CD4-positive, alpha-beta T cell (primary cell): ENCODE measurements around the gene HDAC4. TPM values are rescaled to one million over a fixed set of nuclear protein-coding genes. Genes with fewer than 3 reads are reported as not detected.
A peak's percentile ranks its signal among the peaks of the same experiment; 100 is the strongest.

Source experiments
- ATAC-seq: fragments of 200-7000 bp; cut with Tn5 transposase; one replicate; pipeline ENCODE4 v1.10.0; 2022; ENCODE audit warnings: mild to moderate bottlenecking; ENCODE audit not compliant: poor library complexity
- CTCF ChIA-PET: fragments of 350-600 bp; sonication (Branson Sonifier 250); formaldehyde crosslinking; loops from one replicate; lab custom pipeline; 2021; ENCODE audit warnings: antibody characterized with exemption, inconsistent platforms; lab: Charles Lee
- POLR2A ChIA-PET: fragments of 350-600 bp; sonication (Branson Sonifier 250); formaldehyde crosslinking; loops from one replicate; lab custom pipeline; 2021; ENCODE audit warnings: antibody characterized with exemption, inconsistent platforms; lab: Charles Lee
- DNase-seq, 14 experiments: peaks; one replicate each; pipeline ENCODE4 v3.0.0-alpha.2; 2013 to 2020; ENCODE audit warnings: mixed read lengths in 2 of 14
- H3K27ac ChIP-seq, 2 donors: one replicate each; pipeline versions ENCODE4 v1.5.1 to v1.7.0; 2013; ENCODE audit warnings: low read length in 2 of 2, low read depth in 1 of 2, mild to moderate bottlenecking in 1 of 2
- H3K27me3 ChIP-seq, 2 experiments: 1 replicate in 1 of 2; 2 replicates in 1 of 2; pipeline versions ENCODE4 v1.6.1 to v1.7.0; 2013; ENCODE audit warnings: low read length in 2 of 2, control low read depth in 1 of 2, mild to moderate bottlenecking in 1 of 2, moderate library complexity in 1 of 2; ENCODE audit not compliant: insufficient read depth in 2 of 2, control insufficient read depth in 1 of 2
- H3K36me3 ChIP-seq: one replicate; pipeline ENCODE4 v1.6.1; 2013; ENCODE audit warnings: low read length, control low read depth; ENCODE audit not compliant: insufficient read depth
- H3K4me1 ChIP-seq: one replicate; pipeline ENCODE4 v1.6.1; 2013; ENCODE audit warnings: low read length, control low read depth; ENCODE audit not compliant: insufficient read depth
- H3K4me3 ChIP-seq: one replicate; pipeline ENCODE4 v1.5.1; 2013; ENCODE audit warnings: mild to moderate bottlenecking, low read length, moderate library complexity
- H3K9me3 ChIP-seq, 2 experiments: 1 replicate in 1 of 2; 2 replicates in 1 of 2; pipeline versions ENCODE4 v1.6.1 to v1.7.0; 2013; ENCODE audit warnings: low read length in 2 of 2, mild to moderate bottlenecking in 2 of 2, control low read depth in 1 of 2, moderate library complexity in 1 of 2; ENCODE audit not compliant: control insufficient read depth in 1 of 2, insufficient read depth in 1 of 2
- H3K27ac Mint-ChIP-seq: one replicate; pipeline ENCODE4 v1.8.0; 2020; ENCODE audit warnings: mixed read lengths
- H3K27me3 Mint-ChIP-seq: one replicate; pipeline ENCODE4 v1.8.0; 2021; ENCODE audit warnings: mixed read lengths
- H3K36me3 Mint-ChIP-seq: one replicate; pipeline ENCODE4 v1.8.0; 2021; ENCODE audit warnings: low read depth, mixed read lengths
- H3K4me1 Mint-ChIP-seq: one replicate; pipeline ENCODE4 v1.8.0; 2021; ENCODE audit warnings: low read depth, mixed read lengths
- H3K4me3 Mint-ChIP-seq: one replicate; pipeline ENCODE4 v1.8.0; 2020; ENCODE audit warnings: mild to moderate bottlenecking, mixed read lengths
- H3K9me3 Mint-ChIP-seq: one replicate; pipeline ENCODE4 v1.8.0; 2020; ENCODE audit warnings: mixed read lengths
- intact Hi-C, 2 experiments: fragments of 100-400 bp; cut with DNase I in 1 of 2; cut with micrococcal nuclease in 1 of 2; formaldehyde crosslinking; loops; one replicate each; pipeline versions ENCODE4 v1.15.1 to v1.9.0; 2023 to 2025; cut with DNase I, micrococcal nuclease
- total RNA-seq, 174 experiments: library from RNA in 2 of 174; stranded (reverse) in 2 of 174; gene quantifications; one replicate each; pipeline ENCODE4 v1.2.3 and lab custom pipeline; 2021 to 2026
- TF ChIP-seq, protein P1 (sequence below): fragments of 200-600 bp; IDR thresholded peaks from one replicate; pipeline ENCODE4 v1.8.0; 2022; ENCODE audit warnings: antibody characterized with exemption, mild to moderate bottlenecking

Gene HDAC4
- total RNA-seq, 2 experiments from 2014 or later: 45.3 to 49.2 TPM

DNA sequence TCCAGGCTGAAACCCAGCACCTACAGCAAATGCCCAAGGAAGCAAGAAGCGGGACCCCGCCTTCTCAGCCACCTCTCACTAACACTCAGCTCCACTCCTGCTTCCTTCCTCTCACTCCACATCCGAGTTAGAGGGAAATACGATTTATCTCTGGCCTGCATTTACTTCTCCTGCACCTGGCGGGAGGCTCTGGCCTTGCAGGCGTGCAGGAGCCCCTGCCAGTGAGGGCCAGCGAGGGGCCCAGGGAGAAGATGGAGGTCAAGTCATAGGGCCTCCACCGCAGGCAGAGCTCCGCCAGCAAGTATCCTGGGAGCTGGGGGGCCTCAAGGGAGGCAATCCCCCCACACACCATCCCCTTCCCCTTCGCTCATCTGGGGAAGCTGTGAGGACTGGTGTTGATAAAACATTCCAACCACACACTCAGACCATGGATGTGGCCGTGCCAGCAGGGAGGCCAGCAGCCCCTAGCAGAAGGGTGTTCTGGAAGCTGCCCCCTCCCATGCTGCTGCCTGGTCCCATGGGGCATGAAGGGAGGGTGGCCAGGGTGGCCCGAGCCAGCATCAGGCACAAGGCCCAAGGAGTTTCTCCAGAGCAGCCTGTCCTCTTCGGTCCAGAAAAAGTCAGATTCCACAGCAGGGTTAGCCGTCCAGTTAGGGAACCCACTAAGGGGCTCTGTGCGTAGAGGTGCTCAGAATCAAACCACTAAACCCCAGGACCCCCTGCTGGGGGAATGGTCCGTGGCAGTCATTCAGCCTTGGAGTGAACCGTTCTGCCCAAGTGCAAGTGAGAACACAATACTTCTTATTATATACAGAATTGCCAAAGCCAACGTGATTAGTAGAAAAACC lies 91.2 kb downstream of the HDAC4 start:
- TF ChIP-seq, protein P1, sequence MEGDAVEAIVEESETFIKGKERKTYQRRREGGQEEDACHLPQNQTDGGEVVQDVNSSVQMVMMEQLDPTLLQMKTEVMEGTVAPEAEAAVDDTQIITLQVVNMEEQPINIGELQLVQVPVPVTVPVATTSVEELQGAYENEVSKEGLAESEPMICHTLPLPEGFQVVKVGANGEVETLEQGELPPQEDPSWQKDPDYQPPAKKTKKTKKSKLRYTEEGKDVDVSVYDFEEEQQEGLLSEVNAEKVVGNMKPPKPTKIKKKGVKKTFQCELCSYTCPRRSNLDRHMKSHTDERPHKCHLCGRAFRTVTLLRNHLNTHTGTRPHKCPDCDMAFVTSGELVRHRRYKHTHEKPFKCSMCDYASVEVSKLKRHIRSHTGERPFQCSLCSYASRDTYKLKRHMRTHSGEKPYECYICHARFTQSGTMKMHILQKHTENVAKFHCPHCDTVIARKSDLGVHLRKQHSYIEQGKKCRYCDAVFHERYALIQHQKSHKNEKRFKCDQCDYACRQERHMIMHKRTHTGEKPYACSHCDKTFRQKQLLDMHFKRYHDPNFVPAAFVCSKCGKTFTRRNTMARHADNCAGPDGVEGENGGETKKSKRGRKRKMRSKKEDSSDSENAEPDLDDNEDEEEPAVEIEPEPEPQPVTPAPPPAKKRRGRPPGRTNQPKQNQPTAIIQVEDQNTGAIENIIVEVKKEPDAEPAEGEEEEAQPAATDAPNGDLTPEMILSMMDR: no peak
- Mint-ChIP-seq H3K27me3 (no peaks in the 10 kb centered on the region), H3K9me3 (no peaks in the 10 kb centered on the region), H3K4me1 (peaks cover 4% of the 10 kb centered on the region), H3K36me3 (no peaks in the 10 kb centered on the region), H3K27ac (no peak overlapping the region), H3K4me3 (no peak overlapping the region)
- Histone ChIP-seq H3K27me3 (no peaks in the 10 kb centered on the region), H3K4me3 (no peak overlapping the region), H3K27ac (no peak overlapping the region), H3K9me3 (no peaks in the 10 kb centered on the region), H3K36me3 (no peaks in the 10 kb centered on the region), H3K4me1 (peaks cover 9% of the 10 kb centered on the region)
- intact Hi-C loops: no loop called here
- POLR2A ChIA-PET: no interaction called here
- DNase-seq: peak in 1 of 14 experiments; percentile 16
- no peak for ATAC-seq
- CTCF ChIA-PET: no interaction called here

DNA sequence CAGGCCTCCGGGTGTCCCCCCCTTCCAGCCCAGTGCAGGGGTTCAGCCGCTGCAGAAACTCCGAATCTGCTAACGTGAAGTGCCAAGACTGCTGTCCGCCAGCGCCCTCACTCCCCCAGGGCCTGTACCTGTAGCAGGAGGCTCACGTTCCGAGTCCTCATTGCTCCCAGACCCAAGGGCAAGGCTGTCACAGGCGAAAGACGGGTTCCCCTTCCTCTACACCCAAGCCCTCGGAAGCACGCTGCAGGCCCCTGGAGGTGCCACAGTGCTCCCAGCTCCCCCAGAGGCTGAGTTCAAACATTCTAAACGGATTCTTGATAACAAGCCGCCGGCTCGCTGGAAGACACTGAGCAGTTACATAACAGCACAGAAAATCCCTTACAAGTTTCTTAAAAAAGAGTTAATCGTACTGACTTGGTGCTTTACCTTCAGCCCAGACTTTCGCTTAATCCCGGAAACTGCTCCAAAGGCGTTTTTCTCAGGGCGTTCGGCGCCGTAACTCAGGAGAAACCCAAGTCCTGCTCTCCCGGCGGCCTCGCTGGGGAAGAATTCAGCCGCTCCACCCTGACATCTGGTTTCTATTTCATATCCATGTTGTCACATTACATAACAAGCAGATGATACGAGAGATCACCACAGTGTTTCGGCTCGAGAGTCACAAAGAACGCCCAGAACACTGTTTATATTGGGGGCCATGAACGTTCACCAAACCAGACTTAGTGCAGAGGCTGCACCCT lies 92.0 kb downstream of the HDAC4 start:
- intact Hi-C loops: no loop called here
- H3K9me3 ChIP-seq: no peaks in the 10 kb centered on the region
- H3K27me3 Mint-ChIP-seq: no peaks in the 10 kb centered on the region
- POLR2A ChIA-PET: interaction anchor here (1.3 kb wide), 1 partner anchor 41 kb away, joined by 5 read pairs; no protein-coding TSS in a partner anchor
- no peaks in the 10 kb centered on the region for H3K36me3 ChIP-seq
- no peaks in the 10 kb centered on the region for H3K9me3 Mint-ChIP-seq
- H3K4me3 Mint-ChIP-seq: no peak overlapping the region
- H3K4me3 ChIP-seq: no peak overlapping the region
- H3K27ac Mint-ChIP-seq: no peak overlapping the region
- H3K4me1 ChIP-seq: peaks cover 17% of the 10 kb centered on the region
- no peak overlapping the region for H3K27ac ChIP-seq
- ATAC-seq: no peak
- no peaks in the 10 kb centered on the region for H3K36me3 Mint-ChIP-seq
- no peaks in the 10 kb centered on the region for H3K27me3 ChIP-seq
- CTCF ChIA-PET: interaction anchor here (0.8 kb wide), 1 partner anchor 10 kb away, joined by 4 read pairs; no protein-coding TSS in a partner anchor
- H3K4me1 Mint-ChIP-seq: peaks cover 12% of the 10 kb centered on the region
- TF ChIP-seq, protein P1: no peak
- DNase-seq: peak in 1 of 14 experiments; percentile 25

DNA sequence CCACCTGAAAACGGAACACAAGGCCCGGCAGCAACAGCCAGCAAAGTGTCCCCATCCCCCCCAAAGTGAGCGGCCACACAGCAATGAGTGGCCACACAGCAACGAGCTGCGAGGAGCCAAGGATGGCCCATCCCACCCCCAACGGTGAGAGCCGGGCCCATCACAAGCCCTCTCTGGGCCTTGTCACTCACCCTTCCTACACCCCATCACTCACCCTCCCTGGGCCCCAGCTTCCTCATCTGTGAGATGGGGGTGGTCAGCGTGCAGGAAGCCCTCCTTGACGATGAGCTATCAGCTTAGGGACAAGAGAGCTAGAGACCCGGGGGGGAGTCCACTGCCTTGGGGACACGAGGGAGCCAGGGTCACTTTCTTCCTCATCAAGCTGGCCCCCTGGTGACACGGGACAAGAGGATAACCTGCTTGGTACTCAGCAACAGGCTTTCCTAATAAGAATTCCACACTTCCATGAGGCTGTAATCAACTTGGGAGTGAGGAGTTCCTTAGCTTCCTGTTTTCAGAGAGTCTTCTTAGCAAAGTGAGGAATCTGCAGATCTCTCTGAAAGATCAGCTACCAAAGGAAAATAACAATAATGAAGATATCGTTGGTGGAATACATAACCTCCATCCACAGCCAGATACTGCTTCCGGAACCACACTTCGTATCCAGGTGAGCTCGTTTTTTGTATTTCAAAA lies 92.8 kb downstream of the HDAC4 start:
- no peak for ATAC-seq
- Mint-ChIP-seq H3K36me3 (no peaks in the 10 kb centered on the region), H3K27me3 (no peaks in the 10 kb centered on the region), H3K4me3 (no peak overlapping the region), H3K9me3 (no peaks in the 10 kb centered on the region), H3K27ac (no peak overlapping the region), H3K4me1 (peaks cover 20% of the 10 kb centered on the region)
- no peak overlapping the region for H3K27ac ChIP-seq
- H3K36me3 ChIP-seq: no peaks in the 10 kb centered on the region
- no peaks in the 10 kb centered on the region for H3K27me3 ChIP-seq
- H3K9me3 ChIP-seq: no peaks in the 10 kb centered on the region
- intact Hi-C loops: no loop called here
- DNase-seq: peak in 1 of 14 experiments; percentile 27
- H3K4me3 ChIP-seq: no peak overlapping the region
- peaks cover 20% of the 10 kb centered on the region for H3K4me1 ChIP-seq
- ChIA-PET POLR2A (interaction anchor here (1.3 kb wide), 1 partner anchor 41 kb away, joined by 5 read pairs; no protein-coding TSS in a partner anchor), CTCF (interaction anchor here (0.8 kb wide), 1 partner anchor 9 kb away, joined by 4 read pairs; no protein-coding TSS in a partner anchor)
- TF ChIP-seq, protein P1: no peak
